GM19043 (cell line): ENCODE measurements around the gene TRPM2.

Experiments
- ATAC-seq: cut with Tn5 transposase; IDR thresholded peaks from one replicate; pipeline ENCODE4 v1.9.1; 2021; ENCODE audit warnings: low read depth; ENCODE audit not compliant: unreplicated experiment

Gene TRPM2

DNA sequence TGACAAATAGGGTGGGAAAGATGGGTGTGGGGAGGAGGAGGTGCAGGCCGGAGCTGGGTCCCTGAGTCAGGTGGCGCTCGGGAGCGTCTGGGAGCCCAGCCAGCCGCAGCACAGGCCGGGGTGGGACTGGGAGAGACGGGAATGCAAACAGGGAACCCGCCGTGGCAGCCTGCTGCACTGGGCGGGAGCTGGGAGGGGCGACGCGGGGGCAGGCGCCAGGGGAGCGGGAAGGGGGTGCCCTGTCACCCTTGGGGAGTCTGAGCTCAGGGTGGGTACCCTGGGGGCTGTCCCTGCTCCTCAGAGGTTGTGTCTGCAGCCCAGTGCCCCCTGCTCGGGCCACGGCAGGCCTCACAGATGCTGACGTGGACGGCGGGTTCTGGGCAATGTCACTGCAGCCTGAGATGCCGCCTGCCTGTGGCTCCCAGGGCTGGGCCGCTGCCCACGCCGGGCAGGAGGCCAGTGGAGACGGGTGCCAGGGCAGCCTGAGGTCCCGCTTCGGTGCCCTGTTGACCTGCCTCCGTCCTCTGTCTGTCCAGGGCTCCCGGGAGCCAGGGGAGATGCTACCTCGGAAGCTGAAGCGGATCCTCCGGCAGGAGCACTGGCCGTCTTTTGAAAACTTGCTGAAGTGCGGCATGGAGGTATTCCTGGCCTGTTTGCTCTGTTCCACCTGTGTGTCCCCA, 85.2 kb downstream of the TRPM2 start:
- no peak for ATAC-seq

DNA sequence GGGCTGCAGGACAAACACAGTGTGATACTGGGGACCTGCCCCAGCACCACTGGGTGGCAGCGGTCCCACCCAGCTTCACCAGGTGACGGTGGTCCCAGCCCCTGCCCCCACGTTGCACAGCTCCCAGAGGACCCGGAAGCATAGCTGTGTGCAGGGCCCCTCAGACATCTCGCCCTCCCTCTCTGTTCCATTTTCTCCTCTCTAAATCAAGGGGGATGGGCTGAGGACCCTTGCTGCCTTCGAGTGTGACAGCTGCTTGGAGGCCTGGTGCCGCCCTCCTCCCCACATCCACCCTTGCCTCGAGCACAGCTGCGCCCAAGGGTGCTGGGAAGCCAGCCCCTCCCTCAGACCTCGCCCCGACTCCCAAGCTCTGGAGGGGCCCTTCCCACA, 85.8 kb downstream of the TRPM2 start:
- no peak for ATAC-seq

DNA sequence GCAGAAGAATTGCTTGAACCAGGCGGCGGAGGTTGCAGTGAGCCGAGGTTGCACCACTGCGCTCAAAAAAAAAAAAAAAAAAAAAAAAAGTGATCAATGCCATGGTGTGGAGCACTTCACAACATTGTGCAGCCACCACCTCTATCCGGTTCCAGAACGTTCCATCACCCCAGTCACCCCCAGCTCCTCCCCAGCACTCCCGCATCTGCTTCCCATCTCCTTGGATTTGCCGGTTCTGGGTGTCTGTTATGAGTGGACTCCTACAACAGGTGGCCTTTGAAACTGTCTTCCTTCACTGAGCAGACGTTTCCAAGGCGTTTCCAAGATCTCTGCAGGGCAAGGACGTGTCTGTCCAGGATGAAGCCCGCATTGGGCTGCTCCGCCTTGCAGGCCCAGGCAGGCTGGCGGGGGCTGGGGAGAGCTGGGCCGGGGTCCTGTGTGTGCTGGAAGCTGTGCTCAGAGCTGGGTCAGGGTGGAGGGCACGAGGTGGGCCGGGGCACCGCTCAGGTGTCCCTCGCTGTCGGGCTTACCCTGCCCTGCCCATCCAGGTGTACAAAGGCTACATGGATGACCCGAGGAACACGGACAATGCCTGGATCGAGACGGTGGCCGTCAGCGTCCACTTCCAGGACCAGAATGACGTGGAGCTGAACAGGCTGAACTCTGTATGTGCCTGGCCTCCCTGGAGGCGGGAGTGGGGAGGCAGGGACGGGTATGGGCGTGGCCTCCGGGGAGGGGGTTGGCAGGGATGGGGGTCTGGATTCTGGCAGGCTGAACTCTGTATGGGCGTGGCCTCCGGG, 87.0 kb downstream of the TRPM2 start:
- ATAC-seq: no peak

DNA sequence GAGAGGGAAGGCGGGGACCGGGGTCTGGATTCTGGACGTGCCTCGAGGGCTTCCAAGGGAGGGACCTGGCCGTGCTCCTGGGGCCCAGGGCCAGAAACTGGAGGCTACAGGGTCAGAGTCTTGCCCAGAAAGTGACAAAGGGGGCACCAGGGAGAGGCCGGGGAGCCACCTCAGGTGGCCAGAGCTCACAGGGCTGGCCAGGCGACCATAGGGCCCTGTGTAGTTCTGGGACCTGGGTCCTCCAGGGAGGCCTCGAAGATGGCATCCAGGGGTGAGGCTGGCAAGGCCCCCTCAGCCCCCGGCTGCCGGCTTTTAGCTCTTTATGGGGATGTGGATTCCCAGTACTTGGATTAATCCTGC, 87.6 kb downstream of the TRPM2 start:
- no peak for ATAC-seq

DNA sequence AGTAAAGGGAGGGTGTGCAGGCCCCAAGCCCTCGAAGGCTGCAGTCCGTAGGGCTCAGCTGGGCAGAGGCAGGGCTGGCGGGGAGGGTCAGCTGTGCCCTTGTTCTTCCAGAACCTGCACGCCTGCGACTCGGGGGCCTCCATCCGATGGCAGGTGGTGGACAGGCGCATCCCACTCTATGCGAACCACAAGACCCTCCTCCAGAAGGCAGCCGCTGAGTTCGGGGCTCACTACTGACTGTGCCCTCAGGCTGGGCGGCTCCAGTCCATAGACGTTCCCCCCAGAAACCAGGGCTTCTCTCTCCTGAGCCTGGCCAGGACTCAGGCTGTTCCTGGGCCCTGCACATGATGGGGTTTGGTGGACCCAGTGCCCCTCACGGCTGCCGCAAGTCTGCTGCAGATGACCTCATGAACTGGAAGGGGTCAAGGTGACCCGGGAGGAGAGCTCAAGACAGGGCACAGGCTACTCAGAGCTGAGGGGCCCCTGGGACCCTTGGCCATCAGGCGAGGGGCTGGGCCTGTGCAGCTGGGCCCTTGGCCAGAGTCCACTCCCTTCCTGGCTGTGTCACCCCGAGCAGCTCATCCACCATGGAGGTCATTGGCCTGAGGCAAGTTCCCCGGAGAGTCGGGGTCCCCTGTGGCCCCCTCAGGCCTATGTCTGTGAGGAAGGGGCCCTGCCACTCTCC, 88.3 kb downstream of the TRPM2 start:
- no peak for ATAC-seq

DNA sequence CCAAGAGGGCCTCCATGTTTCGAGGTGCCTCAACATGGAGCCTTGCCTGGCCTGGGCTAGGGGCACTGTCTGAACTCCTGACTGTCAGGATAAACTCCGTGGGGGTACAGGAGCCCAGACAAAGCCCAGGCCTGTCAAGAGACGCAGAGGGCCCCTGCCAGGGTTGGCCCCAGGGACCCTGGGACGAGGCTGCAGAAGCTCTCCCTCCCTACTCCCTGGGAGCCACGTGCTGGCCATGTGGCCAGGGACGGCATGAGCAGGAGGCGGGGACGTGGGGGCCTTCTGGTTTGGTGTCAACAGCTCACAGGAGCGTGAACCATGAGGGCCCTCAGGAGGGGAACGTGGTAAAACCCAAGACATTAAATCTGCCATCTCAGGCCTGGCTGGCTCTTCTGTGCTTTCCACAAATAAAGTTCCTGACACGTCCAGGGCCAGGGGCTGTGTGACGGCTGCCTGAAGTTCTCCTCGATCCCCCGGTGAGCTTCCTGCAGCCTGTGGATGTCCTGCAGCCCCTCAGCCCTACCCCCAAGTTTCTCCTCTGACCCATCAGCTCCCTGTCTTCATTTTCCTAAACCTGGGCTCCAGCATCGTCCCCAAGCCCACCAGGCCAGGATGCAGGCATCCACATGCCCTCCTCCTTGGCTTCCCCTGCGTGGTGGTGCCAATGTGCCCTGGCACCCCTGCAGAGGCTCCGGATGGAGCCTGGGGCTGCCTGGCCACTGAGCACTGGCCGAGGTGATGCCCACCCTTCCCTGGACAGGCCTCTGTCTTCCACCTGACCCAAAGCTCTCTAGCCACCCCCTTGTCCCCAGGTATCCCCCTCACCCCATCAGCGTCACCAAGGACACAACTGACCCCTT, 89.1 kb downstream of the TRPM2 start:
- ATAC-seq: no peak

DNA sequence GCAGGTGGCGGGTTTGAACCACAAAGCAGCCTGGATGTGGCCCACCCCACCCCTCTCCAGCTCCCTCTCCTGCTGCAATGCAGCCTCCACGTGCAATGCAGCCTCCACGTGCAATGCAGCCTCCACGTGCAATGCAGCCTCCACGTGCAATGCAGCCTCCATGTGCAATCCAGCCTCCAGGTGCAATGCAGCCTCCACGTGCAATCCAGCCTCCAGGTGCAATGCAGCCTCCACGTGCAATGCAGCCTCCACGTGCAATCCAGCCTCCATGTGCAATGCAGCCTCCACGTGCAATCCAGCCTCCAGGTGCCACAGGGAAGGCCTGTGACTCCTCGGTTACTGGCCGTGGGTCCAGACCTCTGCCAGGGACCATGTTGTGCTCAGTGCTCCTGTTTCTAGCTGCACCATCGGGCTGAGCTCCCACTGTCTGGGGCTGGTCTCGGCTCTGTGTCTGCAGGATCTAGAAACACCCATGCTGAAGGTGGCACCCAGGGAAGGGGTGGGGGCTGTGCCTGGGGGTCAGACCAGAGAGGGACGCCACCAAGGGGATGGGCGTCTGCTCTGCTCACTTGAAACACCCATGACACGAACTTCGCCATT, 90.0 kb downstream of the TRPM2 start:
- ATAC-seq: no peak

DNA sequence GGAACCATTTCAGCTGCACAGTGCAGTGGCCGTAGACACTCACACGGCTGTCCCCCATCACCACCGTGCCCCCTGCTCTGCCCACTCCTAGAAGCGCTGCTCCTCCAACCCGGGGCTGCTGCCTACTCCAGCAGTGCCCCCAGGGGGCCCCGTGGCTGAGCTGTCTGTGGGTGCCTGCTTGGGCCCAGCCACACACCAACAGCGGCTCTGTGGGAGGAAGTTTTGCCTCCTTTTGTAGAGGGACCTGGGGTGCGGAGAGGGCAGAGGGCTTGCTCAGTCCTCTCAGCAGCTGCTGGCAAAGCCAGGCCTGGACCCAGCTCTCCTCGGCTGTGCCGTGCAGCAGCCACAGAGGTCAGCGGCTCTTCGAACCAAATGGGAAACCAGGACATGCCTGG, 90.5 kb downstream of the TRPM2 start:
- no peak for ATAC-seq

DNA sequence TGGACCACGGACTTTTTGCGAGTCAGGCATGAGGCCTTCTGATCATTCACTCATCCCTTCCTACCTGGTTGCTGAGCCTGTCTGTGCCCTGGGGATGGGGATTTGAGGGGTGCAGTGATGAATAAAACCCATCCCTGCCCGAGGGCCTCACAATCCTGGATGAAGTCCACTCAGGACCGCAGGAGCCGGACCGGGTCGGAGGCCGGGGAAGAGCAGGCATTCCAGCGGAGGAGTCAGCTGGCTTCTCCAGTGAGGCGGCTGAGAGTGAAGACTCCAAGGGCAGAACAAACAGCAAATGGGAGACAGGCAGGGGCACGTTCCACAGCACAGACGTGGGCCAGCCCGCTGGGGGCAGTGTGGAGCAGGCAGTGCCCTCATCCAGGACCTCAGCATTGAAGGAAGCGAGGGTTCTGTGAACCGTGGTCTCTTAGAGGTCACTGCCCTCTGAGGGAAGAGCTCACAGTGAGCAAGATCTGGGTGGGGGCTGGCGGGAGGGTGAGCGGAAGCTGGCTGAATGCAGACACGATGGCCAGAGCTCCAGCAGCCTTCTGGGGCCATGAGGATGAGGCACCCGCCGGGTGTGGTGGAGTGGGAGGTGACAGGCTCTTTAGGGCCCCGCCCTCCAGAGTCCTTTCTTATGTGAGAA, 91.0 kb downstream of the TRPM2 start:
- no peak for ATAC-seq

DNA sequence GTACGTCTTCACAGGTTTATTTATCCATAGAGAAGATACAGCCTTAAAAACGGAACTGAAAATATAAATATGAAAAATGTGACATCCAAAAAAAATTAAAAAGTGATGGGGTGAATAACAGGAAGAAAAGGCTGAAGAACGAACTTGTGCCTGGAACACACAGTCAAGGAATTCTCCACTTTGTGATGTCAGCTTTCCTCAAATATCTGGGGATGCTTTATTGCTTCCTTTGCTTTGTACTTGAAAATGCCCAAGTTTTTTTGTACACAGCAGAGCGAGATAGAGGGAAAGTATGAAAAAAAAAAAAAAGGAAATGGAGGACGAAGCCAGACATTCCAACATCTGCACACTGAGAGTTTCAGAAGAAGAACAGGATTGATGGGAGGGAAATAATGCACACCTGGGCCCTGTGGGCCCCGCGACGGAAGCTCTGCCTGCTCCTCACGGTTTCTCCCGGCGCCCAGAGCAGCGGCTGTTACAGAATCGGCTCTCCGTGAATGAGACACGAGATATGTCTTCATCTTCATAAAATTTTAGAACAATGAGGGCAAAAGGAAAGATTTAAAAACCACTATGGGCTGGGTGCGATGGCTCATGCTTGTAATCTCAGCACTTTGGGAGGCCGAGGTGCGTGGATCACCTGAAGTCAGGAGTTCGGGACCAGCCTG, 91.9 kb downstream of the TRPM2 start:
- no peak for ATAC-seq

DNA sequence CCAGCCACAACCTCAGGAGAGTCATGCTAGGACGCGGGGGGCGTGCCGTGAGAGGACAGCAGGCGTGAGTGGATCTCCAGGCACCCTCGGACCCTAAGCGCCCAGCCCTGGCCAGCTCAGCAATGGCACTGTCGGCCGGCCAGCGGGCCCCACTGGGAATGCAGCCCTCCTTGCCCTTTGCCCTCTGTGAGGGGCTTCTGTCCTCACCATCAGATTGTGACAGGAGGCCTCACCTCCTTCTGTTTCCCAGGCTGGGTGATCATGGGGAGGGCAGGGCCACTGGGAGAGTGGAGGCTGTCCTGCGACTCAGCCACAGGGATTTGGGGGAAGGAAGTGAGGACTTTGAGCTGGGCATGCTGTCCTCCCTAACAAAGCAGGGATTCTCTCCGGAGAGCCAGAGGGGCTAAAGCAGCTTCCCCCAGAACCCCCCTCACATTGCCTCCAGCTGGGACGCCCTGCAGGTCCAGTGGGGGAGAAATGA, 95.3 kb downstream of the TRPM2 start:
- no peak for ATAC-seq

DNA sequence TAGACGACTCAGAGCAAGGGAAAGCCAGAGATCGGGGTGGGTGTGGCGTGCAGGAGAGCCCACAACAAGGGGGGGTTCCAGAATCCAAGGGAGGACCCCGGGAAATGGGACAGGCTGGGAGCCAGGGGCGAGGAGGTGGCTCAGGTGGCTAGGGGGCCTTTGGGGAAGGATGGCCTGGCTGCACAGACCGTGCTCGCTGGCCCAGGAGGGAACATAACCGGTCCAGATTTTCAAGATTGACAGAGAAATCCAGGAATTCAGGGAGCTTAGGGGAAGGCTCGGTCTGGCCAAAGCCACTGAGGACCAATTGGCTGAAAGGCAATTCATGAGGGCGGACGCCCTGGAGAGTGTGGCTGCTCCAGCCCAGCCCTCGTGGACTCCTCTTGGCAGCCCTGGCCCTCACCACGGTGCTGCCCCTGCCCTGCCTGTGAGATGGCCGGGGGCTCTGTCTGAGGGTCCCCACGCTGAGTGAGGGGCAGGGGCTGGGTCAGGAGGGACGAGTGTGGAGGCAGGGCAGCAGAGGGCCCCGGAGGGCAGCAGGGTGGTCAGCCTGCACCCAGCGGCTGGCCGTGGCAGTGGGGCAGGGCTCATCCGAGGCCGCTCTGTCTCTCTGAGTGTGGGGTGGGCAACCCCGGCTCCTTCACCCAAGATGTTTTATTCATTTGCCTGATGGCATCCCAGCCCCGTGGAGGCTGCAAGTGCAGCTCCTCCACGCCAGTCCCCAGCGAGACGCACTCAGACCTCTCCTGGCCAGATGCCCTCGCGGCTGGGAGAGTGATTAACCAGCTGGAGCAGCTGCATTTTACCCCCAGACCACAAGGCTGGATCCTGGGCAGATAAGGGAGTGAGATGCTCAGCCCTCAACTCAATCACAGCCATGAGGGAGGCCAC, 96.3 kb downstream of the TRPM2 start:
- ATAC-seq: no peak

DNA sequence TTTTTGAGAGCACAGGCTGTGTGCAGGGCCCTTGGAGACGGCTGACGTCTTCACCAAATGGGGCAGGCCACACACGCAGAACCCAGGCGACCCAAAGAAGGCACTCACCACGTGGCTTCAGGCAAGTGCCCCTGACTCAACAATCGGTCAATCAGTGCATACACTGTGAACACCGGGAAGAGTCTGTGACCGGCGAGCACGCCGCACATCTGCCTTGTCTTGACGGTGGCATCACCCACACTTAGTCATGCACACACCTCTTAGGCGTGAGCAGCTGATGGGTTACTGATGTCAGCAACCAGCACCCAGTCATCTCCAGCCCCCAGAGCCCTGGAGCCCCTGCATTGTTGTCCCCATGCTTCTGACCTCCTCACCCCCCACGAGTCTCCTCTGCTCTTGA, 97.0 kb downstream of the TRPM2 start:
- no peak for ATAC-seq

DNA sequence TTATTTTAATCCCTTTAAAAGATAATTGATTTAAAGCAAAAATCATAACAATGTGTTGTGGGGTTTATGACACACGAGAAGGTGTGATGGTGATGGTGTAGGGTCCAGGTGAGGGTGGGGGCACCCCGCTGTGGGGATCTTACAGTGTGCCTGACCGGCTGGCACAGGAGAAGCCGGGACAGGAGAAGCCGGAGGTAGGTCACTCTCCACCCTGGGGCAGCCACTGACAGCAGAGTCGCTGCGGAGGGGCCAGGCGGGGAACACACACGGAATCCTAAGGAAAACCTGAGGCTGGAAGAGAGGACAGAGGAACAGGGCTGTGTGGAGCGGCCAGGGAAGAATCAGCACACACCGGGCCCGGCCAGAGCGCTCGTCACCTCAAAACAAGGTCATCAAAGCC, 97.6 kb downstream of the TRPM2 start:
- no peak for ATAC-seq

DNA sequence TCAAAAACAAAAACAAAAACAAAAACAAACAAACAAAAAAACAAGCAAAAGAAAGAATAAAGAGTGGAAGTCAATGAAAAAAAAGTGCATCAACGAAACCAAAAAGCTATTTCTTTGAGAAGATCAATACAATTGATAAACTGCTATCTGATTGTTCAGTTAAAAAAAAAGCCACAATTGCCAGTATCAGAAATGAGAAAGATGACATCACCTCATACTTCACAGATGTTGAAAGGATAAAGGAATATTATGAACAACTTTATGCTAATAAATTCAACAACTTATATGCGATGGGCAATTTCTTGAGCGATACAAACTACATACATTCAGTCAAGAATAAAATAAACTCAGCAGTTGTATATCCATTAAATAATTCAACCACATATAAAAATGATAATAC, 99.7 kb downstream of the TRPM2 start:
- no peak for ATAC-seq

DNA sequence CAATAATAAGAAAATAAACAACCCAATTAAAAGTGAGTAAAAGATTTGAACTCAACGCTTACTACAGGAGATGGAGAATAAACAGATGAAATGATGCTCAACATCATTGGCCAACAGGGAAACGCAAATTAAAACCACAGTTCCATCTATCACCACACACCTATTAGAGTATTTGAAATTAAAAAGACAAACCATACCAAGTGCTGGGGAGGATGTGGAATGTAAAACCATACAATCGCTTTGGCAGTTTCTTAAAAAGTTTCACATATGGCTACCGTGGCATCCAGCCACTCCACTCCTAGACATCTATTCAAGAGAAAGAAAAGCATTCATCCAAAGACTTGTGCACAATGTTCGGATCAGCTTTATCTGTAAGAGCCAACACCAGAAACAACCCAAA, 100.6 kb downstream of the TRPM2 start:
- no peak for ATAC-seq

DNA sequence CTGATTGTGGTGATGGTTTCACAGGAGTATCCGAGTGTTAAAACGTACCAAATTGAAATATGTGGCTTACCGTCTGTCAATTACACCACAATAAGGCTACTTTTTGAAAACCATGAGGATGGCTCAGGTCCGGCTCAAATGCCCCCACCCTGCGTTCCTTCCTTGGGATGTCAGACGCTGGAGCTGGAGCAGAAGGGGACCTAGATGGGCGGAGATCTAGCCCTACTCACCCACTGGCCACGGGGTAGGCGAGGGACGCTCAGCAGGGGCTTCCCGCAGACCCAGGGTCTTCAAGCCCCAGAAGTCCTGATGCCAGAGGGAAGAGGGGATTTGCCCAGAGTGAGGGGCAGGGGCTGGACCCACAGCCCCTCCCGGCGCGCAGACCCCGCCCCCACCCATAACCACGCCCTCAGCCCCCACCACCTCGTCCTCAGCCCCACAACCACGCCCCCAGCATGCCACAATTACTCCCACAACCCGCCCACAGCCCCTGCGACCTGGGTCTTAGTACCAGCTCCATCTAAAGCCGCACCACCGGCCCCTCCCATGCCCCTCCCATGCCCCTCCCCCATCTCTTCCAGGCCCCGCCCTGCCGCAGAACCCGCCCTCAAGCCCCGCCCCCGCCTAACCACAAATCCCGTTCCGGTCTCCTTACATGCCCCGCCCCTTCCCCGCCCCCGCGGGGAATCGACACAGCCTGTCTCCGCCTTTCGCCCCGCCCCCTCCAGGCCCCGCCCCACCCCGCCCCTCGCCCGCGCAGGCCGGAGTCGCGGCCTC, 101.5 kb downstream of the TRPM2 start, which contains the start of gene LRRC3:
Gene LRRC3, plus strand, starts transcription at position 764 of the 777 bp plus-strand sequence. CDS start 1,135 bp downstream, outside the sequence.
- no peak for ATAC-seq
